ENCODE results near the gene FRRS1.

DNA sequence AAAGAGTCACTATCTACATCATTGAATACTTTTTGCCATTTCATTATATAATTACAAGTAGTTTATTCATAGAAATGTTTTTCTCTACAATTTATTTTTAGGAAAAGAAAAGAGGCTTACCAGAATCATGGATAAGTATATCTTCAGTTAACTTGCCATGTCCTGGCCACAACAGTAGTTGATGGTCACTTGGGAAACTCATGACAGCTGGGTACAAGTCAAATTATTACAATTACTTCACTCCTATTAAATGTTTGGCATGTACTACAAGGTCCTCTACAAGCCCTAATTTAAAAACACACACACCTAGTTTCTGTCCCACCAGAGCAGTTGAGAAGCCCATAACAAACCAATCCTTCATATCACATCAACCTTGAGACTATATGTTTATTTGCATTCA, 91.1 kb downstream of the FRRS1 start:
- TF ChIP-seq REST (IDR thresholded peaks at IDR 0.05; ENCODE audit: insufficient read depth in 1 of 2, low read depth in 2 of 2, low read length in 2 of 2) (no peak), SIN3A (IDR thresholded peaks at IDR 0.05; ENCODE audit: borderline replicate concordance, insufficient read depth, low read length) (no peak), POLR2AphosphoS5 (IDR thresholded peaks at IDR 0.05; ENCODE audit: low read depth, low read length) (no peak), FOXP2 (optimal IDR thresholded peaks at IDR 0.05; ENCODE audit: borderline replicate concordance, extremely low read depth, extremely low read length, insufficient read depth) (no peak), TAF1 (IDR thresholded peaks at IDR 0.05; ENCODE audit: borderline replicate concordance, insufficient read depth, low read length) (no peak)

Measured in PFSK-1 (cell line).